Testis (tissue), 3 donors: Measurements from ENCODE around the gene R3HDM2. TPM values are rescaled to one million over a fixed set of nuclear protein-coding genes. Genes with fewer than 3 reads are reported as not detected.
"Not testable (repeated sequence)": the region's sequence is repeated elsewhere in the genome, so short reads cannot be mapped to it uniquely, and the experiment has no call there.

Experiments used
- DNase-seq: peaks from one replicate; pipeline ENCODE4 v3.0.0-alpha.2; 2019
- H3K27ac ChIP-seq, 2 donors: fragments of 200-600 bp; sonication (generic); one replicate each; pipeline ENCODE4 v1.5.1; 2019
- H3K27me3 ChIP-seq: fragments of 200-600 bp; sonication (generic); one replicate; pipeline ENCODE4 v1.5.1; 2019
- H3K36me3 ChIP-seq: fragments of 200-600 bp; sonication (generic); one replicate; pipeline ENCODE4 v1.5.1; 2017; ENCODE audit warnings: low read depth; ENCODE audit errors: missing control alignments
- H3K4me1 ChIP-seq: fragments of 200-600 bp; sonication (generic); one replicate; pipeline ENCODE4 v1.5.1; 2019
- H3K4me3 ChIP-seq, 2 donors: fragments of 200-600 bp; sonication (generic); one replicate each; pipeline ENCODE4 v1.5.1; 2017 to 2019
- H3K9me3 ChIP-seq: fragments of 200-600 bp; sonication (generic); one replicate; pipeline ENCODE4 v1.5.1; 2017
- POLR2A ChIP-seq: fragments of 450-650 bp; IDR thresholded peaks from one replicate; pipeline ENCODE4 v1.6.1; 2017; ENCODE audit warnings: antibody characterized with exemption, mild to moderate bottlenecking, moderate library complexity
- WGBS, 2 donors: methylation state at CpG; one replicate each; pipeline ENCODE4 v1.1.5; 2018; 5-methylcytosine and 5-hydroxymethylcytosine counted together
- intact Hi-C: fragments of 100-400 bp; cut with DNase I; formaldehyde crosslinking; loops from one replicate; pipeline ENCODE4 v1.15.1; 2023; ENCODE audit warnings: low total_unique reads
- polyA plus RNA-seq: library from polyadenylated mRNA; stranded (reverse); fragments of 350-450 nt; fragmentation: Illumina TruSeq; extraction: RNeasy Lipid Tissue Mini Kit (QIAGEN cat#74804); gene quantifications from one replicate; pipeline ENCODE4 v1.2.3, GENCODE V29; 2014; ENCODE audit warnings: low read depth, low replicate concordance; ENCODE audit not compliant: insufficient read depth
- total RNA-seq, 2 donors: library from RNA; depleted of rRNA; stranded (reverse); fragments of >200 nt; gene quantifications; one replicate each; pipeline ENCODE4 v1.2.3, GENCODE V29; 2016
- TF ChIP-seq, protein P1 (sequence below), 3 experiments: fragments of 450-650 bp in 2 of 3; fragments of 200-600 bp in 1 of 3; sonication (generic) in 1 of 3; IDR thresholded peaks; one replicate each; pipeline ENCODE4 v1.5.1; 2016 to 2019; ENCODE audit warnings: antibody characterized with exemption in 3 of 3, mild to moderate bottlenecking in 2 of 3, moderate library complexity in 1 of 3

The R3HDM2 gene
- total and polyA plus RNA-seq, 3 donors from 2014 or later: 54.6 to 93.9 (median 92.0) TPM

DNA sequence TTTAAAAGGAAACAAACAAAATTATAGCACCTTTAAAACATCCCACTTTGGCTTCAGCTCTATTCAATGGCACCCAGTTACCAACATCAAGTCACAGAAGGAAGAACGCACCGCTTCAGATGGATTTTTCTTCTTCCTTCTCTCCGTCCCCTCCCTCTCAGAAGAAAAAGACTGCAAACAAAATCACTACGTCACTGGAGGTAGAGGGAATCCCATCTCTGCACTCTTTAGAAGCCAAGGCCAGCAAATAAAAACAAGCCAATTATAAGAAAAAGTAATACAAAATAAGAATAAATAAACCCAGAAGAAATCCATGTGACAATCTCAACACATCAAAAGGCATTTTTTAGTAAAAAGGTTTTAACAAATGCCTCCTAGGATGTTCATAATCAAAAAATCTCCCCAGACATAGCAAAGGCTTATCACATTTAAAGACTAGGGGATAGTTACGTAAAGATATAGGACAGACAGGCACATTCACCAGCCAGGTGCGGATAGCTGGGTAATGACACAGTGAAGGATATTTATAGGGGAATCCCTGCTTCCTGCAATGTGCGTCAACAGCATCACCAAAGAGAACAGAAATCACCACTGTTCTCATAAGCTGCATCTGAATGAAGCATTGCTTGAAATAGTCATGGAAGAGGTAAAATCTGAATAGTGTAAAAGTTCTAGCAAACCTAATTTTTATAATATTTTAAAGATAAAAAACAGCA, 89.4 kb downstream of the R3HDM2 start:
- H3K9me3 ChIP-seq: no peaks in the 10 kb centered on the region
- H3K4me3 ChIP-seq: no peak overlapping the region
- intact Hi-C loops: no loop called here
- TF ChIP-seq, protein P1, sequence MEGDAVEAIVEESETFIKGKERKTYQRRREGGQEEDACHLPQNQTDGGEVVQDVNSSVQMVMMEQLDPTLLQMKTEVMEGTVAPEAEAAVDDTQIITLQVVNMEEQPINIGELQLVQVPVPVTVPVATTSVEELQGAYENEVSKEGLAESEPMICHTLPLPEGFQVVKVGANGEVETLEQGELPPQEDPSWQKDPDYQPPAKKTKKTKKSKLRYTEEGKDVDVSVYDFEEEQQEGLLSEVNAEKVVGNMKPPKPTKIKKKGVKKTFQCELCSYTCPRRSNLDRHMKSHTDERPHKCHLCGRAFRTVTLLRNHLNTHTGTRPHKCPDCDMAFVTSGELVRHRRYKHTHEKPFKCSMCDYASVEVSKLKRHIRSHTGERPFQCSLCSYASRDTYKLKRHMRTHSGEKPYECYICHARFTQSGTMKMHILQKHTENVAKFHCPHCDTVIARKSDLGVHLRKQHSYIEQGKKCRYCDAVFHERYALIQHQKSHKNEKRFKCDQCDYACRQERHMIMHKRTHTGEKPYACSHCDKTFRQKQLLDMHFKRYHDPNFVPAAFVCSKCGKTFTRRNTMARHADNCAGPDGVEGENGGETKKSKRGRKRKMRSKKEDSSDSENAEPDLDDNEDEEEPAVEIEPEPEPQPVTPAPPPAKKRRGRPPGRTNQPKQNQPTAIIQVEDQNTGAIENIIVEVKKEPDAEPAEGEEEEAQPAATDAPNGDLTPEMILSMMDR (IDR thresholded peaks at IDR 0.05): no peak
- WGBS, 2 donors: 32 to 53% methylated on average over 7 of the region's 7 CpGs
- H3K27ac ChIP-seq: peak overlapping the region; percentile 31 to 83
- peaks cover 16% of the 10 kb centered on the region for H3K4me1 ChIP-seq
- DNase-seq: peak; percentile 51
- no peaks in the 10 kb centered on the region for H3K36me3 ChIP-seq
- H3K27me3 ChIP-seq: no peaks in the 10 kb centered on the region

DNA sequence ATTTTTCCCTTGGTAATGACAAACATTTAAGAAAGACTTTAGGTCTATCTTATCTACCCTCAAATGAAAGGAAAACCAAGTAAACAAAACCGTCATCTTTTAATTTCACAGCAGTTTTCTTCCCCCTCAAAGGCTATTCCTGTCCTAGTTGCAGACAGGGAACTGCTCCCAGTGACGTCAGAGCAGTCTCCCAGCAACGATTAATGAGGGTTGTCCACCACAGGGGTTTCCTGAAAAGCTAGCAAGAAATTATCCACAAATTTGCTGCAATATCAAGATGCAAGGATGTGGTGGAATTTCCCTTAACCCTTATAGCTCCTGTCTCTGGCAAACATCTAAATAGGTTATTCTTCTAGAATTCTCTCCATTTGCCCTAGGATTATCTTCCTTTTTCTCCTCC, 90.7 kb downstream of the R3HDM2 start:
- H3K9me3 ChIP-seq: no peaks in the 10 kb centered on the region
- no peaks in the 10 kb centered on the region for H3K36me3 ChIP-seq
- 21 to 25% methylated on average over 3 of the region's 3 CpGs for WGBS, 2 donors
- no peaks in the 10 kb centered on the region for H3K27me3 ChIP-seq
- DNase-seq: peak; percentile 89
- TF ChIP-seq POLR2A: no peak
- TF ChIP-seq, protein P1 (IDR thresholded peaks at IDR 0.05): no peak
- intact Hi-C loops: no loop called here
- no peak overlapping the region for H3K4me3 ChIP-seq
- H3K4me1 ChIP-seq: peaks cover 16% of the 10 kb centered on the region
- H3K27ac ChIP-seq: peak overlapping the region; percentile 10 to 83

DNA sequence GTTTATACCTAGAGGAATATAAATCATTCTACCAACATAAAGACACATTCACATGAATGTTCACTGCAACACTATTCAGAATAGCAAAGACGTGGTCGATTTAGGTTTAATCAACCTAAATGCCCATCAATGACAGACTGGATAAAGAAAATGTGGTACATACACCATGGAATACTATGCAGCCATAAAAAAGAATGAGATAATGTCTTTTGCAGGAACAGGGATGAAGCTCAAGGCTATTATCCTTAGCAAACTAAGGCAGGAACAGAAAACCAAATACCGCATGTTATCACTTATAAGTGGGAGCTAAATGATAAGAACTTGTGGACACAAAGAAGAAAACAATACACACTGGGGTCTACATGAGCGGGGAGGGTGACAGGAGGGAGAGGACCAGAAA, 94.5 kb downstream of the R3HDM2 start:
- H3K27ac ChIP-seq, H3K27me3 ChIP-seq, H3K9me3 ChIP-seq, intact Hi-C loops, H3K4me3 ChIP-seq, H3K36me3 ChIP-seq, DNase-seq: not testable (repeated sequence)
- H3K4me1 ChIP-seq: peaks cover 12% of the 10 kb centered on the region
- WGBS, 2 donors: 78 to 88% methylated on average over 4 of the region's 4 CpGs

DNA sequence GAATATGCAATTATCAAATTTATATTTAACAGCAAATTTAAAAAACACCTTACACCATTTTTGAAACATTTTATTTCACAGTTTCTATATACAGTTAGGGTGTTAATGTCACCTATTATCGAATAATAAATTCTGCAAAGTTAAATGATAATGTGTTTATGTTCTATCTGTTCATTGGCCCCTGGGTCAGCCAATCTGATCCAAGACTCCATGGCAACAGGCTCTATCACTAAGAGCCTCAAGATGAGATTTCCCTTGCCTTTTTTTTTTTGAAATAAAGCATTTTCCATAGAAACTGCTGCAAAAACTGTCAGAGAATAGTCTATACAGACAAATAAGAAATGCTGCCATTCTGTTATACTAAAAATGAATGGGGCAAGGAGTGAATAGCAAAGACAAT, 96.6 kb downstream of the R3HDM2 start:
- WGBS, 2 donors: 94 to 100% methylated on average over 1 of the region's 1 CpG
- no peaks in the 10 kb centered on the region for H3K36me3 ChIP-seq
- H3K9me3 ChIP-seq: no peaks in the 10 kb centered on the region
- H3K4me3 ChIP-seq: no peak overlapping the region
- intact Hi-C loops: no loop called here
- no peak for DNase-seq
- H3K27me3 ChIP-seq: no peaks in the 10 kb centered on the region
- TF ChIP-seq, protein P1 (IDR thresholded peaks at IDR 0.05): no peak
- TF ChIP-seq POLR2A: no peak
- H3K27ac ChIP-seq: no peak overlapping the region
- no peaks in the 10 kb centered on the region for H3K4me1 ChIP-seq

DNA sequence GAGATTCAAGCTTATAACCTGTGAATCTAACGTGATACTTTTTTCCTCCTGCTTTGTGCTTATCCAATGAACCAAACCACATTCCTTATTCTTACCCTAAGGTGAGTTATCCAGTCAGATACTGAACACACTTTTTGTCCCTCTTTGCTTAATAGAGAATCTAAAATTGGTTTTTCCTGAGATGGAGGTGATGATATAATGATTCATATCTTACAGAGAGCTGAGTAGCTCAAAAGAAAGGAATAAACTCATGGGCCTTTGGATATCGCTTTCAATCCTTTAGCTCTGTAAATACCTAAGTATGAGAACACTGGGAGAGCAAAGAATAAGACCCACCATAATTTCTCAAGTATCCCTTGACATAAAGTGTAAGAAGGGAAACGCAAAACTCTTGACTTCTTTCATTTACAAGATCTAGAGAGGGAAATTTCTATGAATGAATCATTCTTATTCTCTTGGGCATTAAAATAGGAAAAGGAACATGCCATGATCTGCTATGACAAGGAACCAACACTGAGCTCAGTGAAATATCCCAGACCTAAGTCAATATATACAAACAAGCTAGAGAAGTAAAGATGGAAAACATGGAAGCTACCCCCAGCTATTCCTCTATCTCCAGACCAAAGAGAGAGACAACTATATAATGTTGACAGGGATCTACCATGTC, 98.1 kb downstream of the R3HDM2 start:
- intact Hi-C loops: no loop called here
- H3K27ac ChIP-seq: no peak overlapping the region
- DNase-seq: no peak
- H3K36me3 ChIP-seq: no peaks in the 10 kb centered on the region
- no peaks in the 10 kb centered on the region for H3K4me1 ChIP-seq
- TF ChIP-seq POLR2A: no peak
- TF ChIP-seq, protein P1 (IDR thresholded peaks at IDR 0.05): no peak
- WGBS, 2 donors: 89 to 93% methylated on average over 3 of the region's 3 CpGs
- H3K27me3 ChIP-seq: no peaks in the 10 kb centered on the region
- no peak overlapping the region for H3K4me3 ChIP-seq
- H3K9me3 ChIP-seq: no peaks in the 10 kb centered on the region
